IMR-90 (cell line): ENCODE measurements around the gene KCNK18. TPM values are rescaled to one million over a fixed set of nuclear protein-coding genes. Genes with fewer than 3 reads are reported as not detected.

ENCODE experiments used
- ATAC-seq: fragments of 200-7000 bp; cut with Tn5 transposase; 2 replicates; pipeline ENCODE4 v1.9.1; 2020; ENCODE audit warnings: low read depth, mild to moderate bottlenecking, moderate library complexity
- BruUV-seq: library from RNA; stranded (reverse); fragments of 400-500 nt; replicated peaks from 2 replicates; lab custom pipeline; 2021; lab: Mats Ljungman, UMichigan
- CTCF ChIA-PET: fragments of 300-600 bp; formaldehyde crosslinking; extraction: SDS; loops from one replicate; lab custom pipeline; 2021; ENCODE audit warnings: antibody characterized with exemption; lab: Yijun Ruan, JAX
- POLR2A ChIA-PET: fragments of 300-600 bp; sonication (Branson Sonifier 250); formaldehyde crosslinking; loops from one replicate; lab custom pipeline; 2022; ENCODE audit warnings: antibody characterized with exemption; ENCODE audit not compliant: unreplicated experiment; lab: Charles Lee
- DNase-seq: peaks from one replicate; pipeline ENCODE4 v3.0.0; 2013
- H2AFZ ChIP-seq: replicated peaks from 2 replicates; pipeline ENCODE3; 2013; ENCODE audit warnings: low read length, mild to moderate bottlenecking; ENCODE audit not compliant: poor library complexity
- H2AK5ac ChIP-seq: 2 replicates; pipeline ENCODE4 v1.6.1; 2013; ENCODE audit warnings: low read depth, low read length, inconsistent platforms
- H2AK9ac ChIP-seq: replicated peaks from 2 replicates; pipeline ENCODE3; 2013; ENCODE audit warnings: mild to moderate bottlenecking, low read depth, low read length, moderate library complexity; ENCODE audit not compliant: poor library complexity
- H2BK120ac ChIP-seq: 2 replicates; pipeline ENCODE4 v1.6.1; 2013; ENCODE audit warnings: low read depth, low read length, inconsistent platforms
- H2BK15ac ChIP-seq: 3 replicates; pipeline ENCODE4 v1.6.1; 2013; ENCODE audit warnings: low read depth, low read length, inconsistent platforms
- H2BK20ac ChIP-seq: 2 replicates; pipeline ENCODE4 v1.6.1; 2013; ENCODE audit warnings: low read depth, mild to moderate bottlenecking, inconsistent platforms, low read length, moderate library complexity
- H2BK5ac ChIP-seq: 2 replicates; pipeline ENCODE4 v1.6.1; 2013; ENCODE audit warnings: mild to moderate bottlenecking, low read depth, low read length, inconsistent platforms; ENCODE audit not compliant: poor library complexity, severe bottlenecking
- H3K14ac ChIP-seq: replicated peaks from 2 replicates; pipeline ENCODE4 v1.6.1; 2013; ENCODE audit warnings: low read depth, low read length, inconsistent platforms
- H3K18ac ChIP-seq: 2 replicates; pipeline ENCODE4 v1.6.1; 2013; ENCODE audit warnings: low read depth, low read length, control low read depth
- H3K23ac ChIP-seq: 2 replicates; pipeline ENCODE4 v1.6.1; 2013; ENCODE audit warnings: low read depth, low read length, inconsistent platforms
- H3K27ac ChIP-seq: 2 replicates; pipeline ENCODE4 v1.5.1; 2013; ENCODE audit warnings: mild to moderate bottlenecking, control low read depth, low read length; ENCODE audit not compliant: insufficient read depth
- H3K27me3 ChIP-seq: 2 replicates; pipeline ENCODE4 v1.6.1; 2013; ENCODE audit warnings: low read length; ENCODE audit not compliant: control insufficient read depth, insufficient read depth
- H3K36me3 ChIP-seq: 2 replicates; pipeline ENCODE4 v1.6.1; 2013; ENCODE audit warnings: low read length, mixed read lengths; ENCODE audit not compliant: control insufficient read depth, insufficient read depth
- H3K4ac ChIP-seq: 2 replicates; pipeline ENCODE4 v1.6.1; 2013; ENCODE audit warnings: low read depth, low read length, inconsistent platforms
- H3K4me1 ChIP-seq: 2 replicates; pipeline ENCODE4 v1.6.1; 2013; ENCODE audit warnings: low read length, mixed read lengths; ENCODE audit not compliant: control insufficient read depth, insufficient read depth
- H3K4me2 ChIP-seq: 2 replicates; pipeline ENCODE4 v1.6.1; 2013; ENCODE audit warnings: low read depth, mild to moderate bottlenecking, control low read depth, low read length, moderate library complexity
- H3K4me3 ChIP-seq: 2 replicates; pipeline ENCODE4 v1.5.1; 2013; ENCODE audit warnings: low read depth, mild to moderate bottlenecking, control low read depth, low read length, moderate library complexity; ENCODE audit not compliant: insufficient read depth
- H3K56ac ChIP-seq: 2 replicates; pipeline ENCODE4 v1.6.1; 2013; ENCODE audit warnings: low read length, inconsistent platforms; ENCODE audit not compliant: insufficient read depth; ENCODE audit errors: extremely low read depth
- H3K79me1 ChIP-seq, 2 experiments: 2 replicates each; pipeline ENCODE4 v1.6.1; 2013; ENCODE audit warnings: low read length in 2 of 2, inconsistent platforms in 1 of 2, low read depth in 1 of 2
- H3K9ac ChIP-seq: 2 replicates; pipeline ENCODE4 v1.6.1; 2013; ENCODE audit warnings: low read depth, low read length, control low read depth
- H3K9me1 ChIP-seq: 2 replicates; pipeline ENCODE4 v1.6.1; 2013; ENCODE audit warnings: low read length, inconsistent platforms; ENCODE audit not compliant: insufficient read depth
- H3K9me3 ChIP-seq: 2 replicates; pipeline ENCODE4 v1.6.1; 2013; ENCODE audit warnings: low read length; ENCODE audit not compliant: control insufficient read depth, insufficient read depth
- H4K20me1 ChIP-seq: 2 replicates; pipeline ENCODE4 v1.6.1; 2013; ENCODE audit warnings: low read length, inconsistent platforms; ENCODE audit not compliant: insufficient read depth
- H4K5ac ChIP-seq: 2 replicates; pipeline ENCODE4 v1.6.1; 2013; ENCODE audit warnings: mild to moderate bottlenecking, low read depth, low read length, control low read depth
- H4K8ac ChIP-seq, 2 experiments: 2 replicates each; pipeline ENCODE4 v1.6.1; 2013; ENCODE audit warnings: low read depth in 2 of 2, low read length in 2 of 2, control low read depth in 1 of 2, inconsistent platforms in 1 of 2
- H4K91ac ChIP-seq: 2 replicates; pipeline ENCODE4 v1.6.1; 2013; ENCODE audit warnings: low read depth, low read length, inconsistent platforms; ENCODE audit not compliant: insufficient read depth
- BHLHE40 ChIP-seq: fragments of 150-350 bp; IDR thresholded peaks from 2 replicates; pipeline ENCODE4 v1.6.1; 2016; ENCODE audit warnings: mild to moderate bottlenecking, low read depth, low read length
- CEBPB ChIP-seq: IDR thresholded peaks from 2 replicates; pipeline ENCODE4 v1.6.1; 2012; ENCODE audit warnings: low read depth, low read length, improper control_type of control experiment
- CHD1 ChIP-seq: IDR thresholded peaks from 2 replicates; pipeline ENCODE4 v1.6.1; 2012; ENCODE audit warnings: low read depth, low read length, improper control_type of control experiment
- FOS ChIP-seq: fragments of 150-350 bp; IDR thresholded peaks from 2 replicates; pipeline ENCODE4 v1.6.1; 2016; ENCODE audit warnings: low read depth, low read length
- MAFK ChIP-seq: IDR thresholded peaks from 2 replicates; pipeline ENCODE4 v1.6.1; 2012; ENCODE audit warnings: low read depth, low read length, improper control_type of control experiment
- MAZ ChIP-seq: IDR thresholded peaks from 2 replicates; pipeline ENCODE4 v1.6.1; 2012; ENCODE audit warnings: low read depth, mild to moderate bottlenecking, low read length, improper control_type of control experiment, moderate library complexity, borderline replicate concordance
- MXI1 ChIP-seq: IDR thresholded peaks from 2 replicates; pipeline ENCODE4 v1.6.1; 2012; ENCODE audit warnings: low read depth, mild to moderate bottlenecking, low read length, moderate library complexity, borderline replicate concordance
- NFE2L2 ChIP-seq: fragments of 150-350 bp; IDR thresholded peaks from 2 replicates; pipeline ENCODE4 v1.6.1; 2016; ENCODE audit warnings: low read depth, mild to moderate bottlenecking, low read length
- POLR2A ChIP-seq: IDR thresholded peaks from 2 replicates; pipeline ENCODE4 v1.6.1; 2012; ENCODE audit warnings: mild to moderate bottlenecking, low read depth, low read length
- RAD21 ChIP-seq: IDR thresholded peaks from 2 replicates; pipeline ENCODE4 v1.6.1; 2012; ENCODE audit warnings: low read length, improper control_type of control experiment
- RCOR1 ChIP-seq: IDR thresholded peaks from 2 replicates; pipeline ENCODE4 v1.6.1; 2012; ENCODE audit warnings: mild to moderate bottlenecking, low read length, improper control_type of control experiment; ENCODE audit not compliant: insufficient replicate concordance
- RFX5 ChIP-seq: IDR thresholded peaks from 2 replicates; pipeline ENCODE4 v1.8.0; 2012; ENCODE audit warnings: low read depth, mild to moderate bottlenecking, low read length, moderate library complexity
- SMC3 ChIP-seq: fragments of 150-350 bp; IDR thresholded peaks from 2 replicates; pipeline ENCODE4 v1.6.1; 2016; ENCODE audit warnings: low read depth, mild to moderate bottlenecking, antibody characterized with exemption, low read length, moderate library complexity
- WGBS, 2 experiments: methylation state at CpG; one replicate each; pipeline versions ENCODE4 v1.1.5 to v1.1.7; 2013; ENCODE audit warnings: missing lambda C conversion rate in 2 of 2; ENCODE audit not compliant: insufficient read length in 1 of 2; ENCODE audit errors: extremely low coverage in 2 of 2; 5-methylcytosine and 5-hydroxymethylcytosine counted together
- dilution Hi-C: fragments of 300-500 bp; cut with HindIII; formaldehyde crosslinking; loops from one replicate; pipeline ENCODE4 v1.14.3; 2018; ENCODE audit warnings: low sequenced_read_pairs; ENCODE audit not compliant: unreplicated experiment
- in situ Hi-C: fragments of 300-500 bp; cut with MboI; formaldehyde crosslinking; loops from 3 replicates; pipeline ENCODE4 v1.14.3; 2019; ENCODE audit warnings: low sequenced_read_pairs, inconsistent platforms, mixed read lengths
- intact Hi-C: fragments of 100-400 bp; cut with micrococcal nuclease; formaldehyde crosslinking; loops from 2 replicates; pipeline ENCODE4 v1.10.0; 2022
- polyA plus RNA-seq, 3 experiments: library from polyadenylated mRNA; depleted of rRNA; stranded (reverse); fragments of >200 nt; gene quantifications; 2 replicates each; pipeline ENCODE4 v1.2.3, GENCODE V29; 2012; ENCODE audit warnings: low replicate concordance in 1 of 3
- total RNA-seq: library from RNA; depleted of rRNA; stranded (reverse); fragments of >200 nt; gene quantifications from 2 replicates; pipeline ENCODE4 v1.2.3, GENCODE V29; 2012
- TF ChIP-seq, protein P1 (sequence below): conservative IDR thresholded peaks from 2 replicates; pipeline ENCODE4 v1.5.1; 2012; ENCODE audit warnings: mild to moderate bottlenecking, low read depth, low read length, improper control_type of control experiment
- TF ChIP-seq, protein P2 (sequence below): fragments of 150-350 bp; IDR thresholded peaks from 2 replicates; pipeline ENCODE4 v1.6.1; 2016; ENCODE audit warnings: low read depth, mild to moderate bottlenecking, low read length, moderate library complexity, borderline replicate concordance
- TF ChIP-seq, protein P3 (sequence below): fragments of 150-350 bp; IDR thresholded peaks from 2 replicates; pipeline ENCODE4 v1.6.1; 2017; ENCODE audit warnings: mild to moderate bottlenecking, antibody characterized with exemption, low read length, low read depth

Gene KCNK18
- total and polyA plus RNA-seq, 2 of the 4 experiments (the other 2 are of a cell fraction): not detected

DNA sequence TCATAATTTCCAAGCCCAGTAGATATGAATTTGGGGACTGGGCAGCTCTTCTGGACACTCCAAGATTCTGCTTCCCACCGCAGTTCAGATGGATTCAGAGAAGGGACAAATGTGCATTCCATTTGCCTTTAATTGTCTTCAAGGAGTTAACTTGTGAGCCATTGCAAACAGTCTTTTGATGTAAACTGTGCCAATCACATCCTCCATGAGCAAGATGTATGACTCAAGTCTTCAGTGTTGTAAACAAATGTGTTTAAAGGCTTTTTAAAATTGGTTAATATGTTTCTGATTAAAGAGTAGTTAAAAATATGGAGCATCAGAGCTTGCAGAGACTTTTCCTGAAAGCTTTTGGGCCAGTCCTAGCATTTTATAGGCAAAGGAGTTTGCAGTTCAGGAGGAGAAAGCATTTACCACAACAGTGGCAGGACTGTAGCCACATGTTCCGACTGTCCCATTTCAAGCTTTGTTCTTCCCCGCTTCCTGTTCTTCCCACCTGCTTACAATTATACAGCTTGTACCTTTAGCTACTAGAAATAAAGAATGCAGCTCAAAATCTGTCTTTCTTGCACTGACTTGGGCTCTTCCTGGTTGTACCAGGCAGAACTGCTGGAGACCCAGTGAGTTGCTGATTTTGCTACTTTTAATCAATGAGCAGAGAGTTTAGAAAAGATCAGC, 49.8 kb downstream of the KCNK18 start:
- H2AK5ac ChIP-seq: no peak overlapping the region
- H3K4me1 ChIP-seq: no peaks in the 10 kb centered on the region
- H3K4me2 ChIP-seq: no peak overlapping the region
- peaks cover 9% of the 10 kb centered on the region for H3K27me3 ChIP-seq
- H2AFZ ChIP-seq: no peak overlapping the region
- H2AK9ac ChIP-seq: no peak overlapping the region
- no peak overlapping the region for H3K9ac ChIP-seq
- no peak overlapping the region for H2BK5ac ChIP-seq
- no peak overlapping the region for H3K56ac ChIP-seq
- CTCF ChIA-PET: interaction anchor here (0.6 kb wide), 1 partner anchor 1063 kb away, joined by 4 read pairs; no protein-coding TSS in a partner anchor
- dilution Hi-C loops (no loop called here), intact Hi-C loops (no loop called here), in situ Hi-C loops (no loop called here)
- no peak overlapping the region for H4K5ac ChIP-seq
- no peak overlapping the region for H2BK120ac ChIP-seq
- H3K4me3 ChIP-seq: no peak overlapping the region
- no peaks in the 10 kb centered on the region for H3K79me1 ChIP-seq
- POLR2A ChIA-PET: interaction anchor here (0.6 kb wide), 1 partner anchor 1473 kb away, joined by 4 read pairs; no protein-coding TSS in a partner anchor
- DNase-seq (no peak), ATAC-seq (no peak)
- no peak overlapping the region for H3K14ac ChIP-seq
- no peak overlapping the region for H2BK15ac ChIP-seq
- H3K23ac ChIP-seq: no peak overlapping the region
- H3K9me3 ChIP-seq: no peaks in the 10 kb centered on the region
- H3K18ac ChIP-seq: no peak overlapping the region
- no TSS peak for BruUV-seq
- no peaks in the 10 kb centered on the region for H4K20me1 ChIP-seq
- H2BK20ac ChIP-seq: no peak overlapping the region
- no peak for TF ChIP-seq POLR2A
- no peak for TF ChIP-seq NFE2L2
- no peak for TF ChIP-seq SMC3
- TF ChIP-seq MAZ: no peak
- no peak for TF ChIP-seq FOS
- TF ChIP-seq, protein P1, sequence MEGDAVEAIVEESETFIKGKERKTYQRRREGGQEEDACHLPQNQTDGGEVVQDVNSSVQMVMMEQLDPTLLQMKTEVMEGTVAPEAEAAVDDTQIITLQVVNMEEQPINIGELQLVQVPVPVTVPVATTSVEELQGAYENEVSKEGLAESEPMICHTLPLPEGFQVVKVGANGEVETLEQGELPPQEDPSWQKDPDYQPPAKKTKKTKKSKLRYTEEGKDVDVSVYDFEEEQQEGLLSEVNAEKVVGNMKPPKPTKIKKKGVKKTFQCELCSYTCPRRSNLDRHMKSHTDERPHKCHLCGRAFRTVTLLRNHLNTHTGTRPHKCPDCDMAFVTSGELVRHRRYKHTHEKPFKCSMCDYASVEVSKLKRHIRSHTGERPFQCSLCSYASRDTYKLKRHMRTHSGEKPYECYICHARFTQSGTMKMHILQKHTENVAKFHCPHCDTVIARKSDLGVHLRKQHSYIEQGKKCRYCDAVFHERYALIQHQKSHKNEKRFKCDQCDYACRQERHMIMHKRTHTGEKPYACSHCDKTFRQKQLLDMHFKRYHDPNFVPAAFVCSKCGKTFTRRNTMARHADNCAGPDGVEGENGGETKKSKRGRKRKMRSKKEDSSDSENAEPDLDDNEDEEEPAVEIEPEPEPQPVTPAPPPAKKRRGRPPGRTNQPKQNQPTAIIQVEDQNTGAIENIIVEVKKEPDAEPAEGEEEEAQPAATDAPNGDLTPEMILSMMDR: no peak
- TF ChIP-seq RFX5: no peak
- TF ChIP-seq, protein P2, sequence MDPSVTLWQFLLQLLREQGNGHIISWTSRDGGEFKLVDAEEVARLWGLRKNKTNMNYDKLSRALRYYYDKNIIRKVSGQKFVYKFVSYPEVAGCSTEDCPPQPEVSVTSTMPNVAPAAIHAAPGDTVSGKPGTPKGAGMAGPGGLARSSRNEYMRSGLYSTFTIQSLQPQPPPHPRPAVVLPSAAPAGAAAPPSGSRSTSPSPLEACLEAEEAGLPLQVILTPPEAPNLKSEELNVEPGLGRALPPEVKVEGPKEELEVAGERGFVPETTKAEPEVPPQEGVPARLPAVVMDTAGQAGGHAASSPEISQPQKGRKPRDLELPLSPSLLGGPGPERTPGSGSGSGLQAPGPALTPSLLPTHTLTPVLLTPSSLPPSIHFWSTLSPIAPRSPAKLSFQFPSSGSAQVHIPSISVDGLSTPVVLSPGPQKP: no peak
- TF ChIP-seq, protein P3, sequence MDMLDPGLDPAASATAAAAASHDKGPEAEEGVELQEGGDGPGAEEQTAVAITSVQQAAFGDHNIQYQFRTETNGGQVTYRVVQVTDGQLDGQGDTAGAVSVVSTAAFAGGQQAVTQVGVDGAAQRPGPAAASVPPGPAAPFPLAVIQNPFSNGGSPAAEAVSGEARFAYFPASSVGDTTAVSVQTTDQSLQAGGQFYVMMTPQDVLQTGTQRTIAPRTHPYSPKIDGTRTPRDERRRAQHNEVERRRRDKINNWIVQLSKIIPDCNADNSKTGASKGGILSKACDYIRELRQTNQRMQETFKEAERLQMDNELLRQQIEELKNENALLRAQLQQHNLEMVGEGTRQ: no peak
- TF ChIP-seq RCOR1: no peak
- no peak for TF ChIP-seq CHD1
- no peak for TF ChIP-seq CEBPB
- TF ChIP-seq MXI1: no peak
- TF ChIP-seq MAFK: no peak
- TF ChIP-seq BHLHE40: no peak
- TF ChIP-seq RAD21: no peak
- no peak overlapping the region for H4K8ac ChIP-seq
- no peak overlapping the region for H4K91ac ChIP-seq
- H3K4ac ChIP-seq: no peak overlapping the region
- H3K36me3 ChIP-seq: no peaks in the 10 kb centered on the region
- no peaks in the 10 kb centered on the region for H3K9me1 ChIP-seq
- no CpG with 5 or more reads among the region's 3 CpGs for WGBS, 2 experiments
- no peak overlapping the region for H3K27ac ChIP-seq
